Mesenchymal stem cell (in vitro differentiated cells and primary cell): ENCODE measurements around the gene EEA1.
"Not testable (repeated sequence)": the region's sequence is repeated elsewhere in the genome, so short reads cannot be mapped to it uniquely, and the experiment has no call there.

Experiments used
- DNase-seq: peaks from one replicate; pipeline ENCODE4 v3.0.0-alpha.2; 2013
- H2AFZ ChIP-seq: one replicate; pipeline ENCODE4 v1.6.1; 2013; ENCODE audit warnings: low read depth, mild to moderate bottlenecking, control low read depth, inconsistent platforms, low read length, moderate library complexity
- H2AK5ac ChIP-seq: 2 replicates; pipeline ENCODE4 v1.6.1; 2013; ENCODE audit warnings: low read length, moderate library complexity, mild to moderate bottlenecking, inconsistent platforms; ENCODE audit not compliant: severe bottlenecking
- H2BK120ac ChIP-seq: one replicate; pipeline ENCODE4 v1.6.1; 2013; ENCODE audit warnings: low read depth, mild to moderate bottlenecking, inconsistent platforms, low read length, moderate library complexity
- H2BK12ac ChIP-seq, 2 experiments: one replicate each; pipeline ENCODE4 v1.6.1; 2013; ENCODE audit warnings: inconsistent platforms in 2 of 2, low read length in 2 of 2, mild to moderate bottlenecking in 2 of 2, moderate library complexity in 2 of 2, control low read depth in 1 of 2
- H2BK15ac ChIP-seq: one replicate; pipeline ENCODE4 v1.6.1; 2013; ENCODE audit warnings: mild to moderate bottlenecking, low read depth, inconsistent platforms; ENCODE audit not compliant: poor library complexity, severe bottlenecking
- H2BK5ac ChIP-seq: 2 replicates; pipeline ENCODE4 v1.6.1; 2013; ENCODE audit warnings: low read depth, mild to moderate bottlenecking, low read length, control low read depth, inconsistent platforms; ENCODE audit not compliant: poor library complexity, severe bottlenecking
- H3K14ac ChIP-seq, 2 experiments: one replicate each; pipeline ENCODE4 v1.6.1; 2013; ENCODE audit warnings: inconsistent platforms in 2 of 2, low read length in 2 of 2, control low read depth in 1 of 2, mild to moderate bottlenecking in 1 of 2, moderate library complexity in 1 of 2
- H3K18ac ChIP-seq, 2 experiments: one replicate each; pipeline ENCODE4 v1.6.1; 2013; ENCODE audit warnings: inconsistent platforms in 2 of 2, low read length in 2 of 2, control low read depth in 1 of 2, low read depth in 1 of 2, mild to moderate bottlenecking in 1 of 2
- H3K23ac ChIP-seq, 2 experiments: one replicate each; pipeline ENCODE4 v1.6.1; 2013; ENCODE audit warnings: inconsistent platforms in 2 of 2, low read length in 2 of 2, mild to moderate bottlenecking in 2 of 2, moderate library complexity in 2 of 2, control low read depth in 1 of 2
- H3K27ac ChIP-seq: 2 replicates; pipeline ENCODE4 v1.5.1; 2013; ENCODE audit warnings: mild to moderate bottlenecking, moderate library complexity, low read length, control low read depth, inconsistent platforms; ENCODE audit not compliant: poor library complexity, severe bottlenecking
- H3K27me3 ChIP-seq, 2 experiments: 2 replicates each; pipeline versions ENCODE4 v1.6.1 to v1.7.0; 2013; ENCODE audit warnings: low read length in 2 of 2, mild to moderate bottlenecking in 2 of 2, moderate library complexity in 2 of 2, control low read depth in 1 of 2, inconsistent platforms in 1 of 2; ENCODE audit not compliant: control insufficient read depth in 1 of 2, insufficient read depth in 1 of 2
- H3K36me3 ChIP-seq, 2 experiments: 2 replicates each; pipeline versions ENCODE4 v1.6.1 to v1.7.0; 2013; ENCODE audit warnings: low read length in 2 of 2, control low read depth in 1 of 2, inconsistent platforms in 1 of 2, low read depth in 1 of 2, mild to moderate bottlenecking in 1 of 2; ENCODE audit not compliant: insufficient read depth in 2 of 2, control insufficient read depth in 1 of 2
- H3K4ac ChIP-seq, 2 experiments: one replicate each; pipeline ENCODE4 v1.6.1; 2013; ENCODE audit warnings: inconsistent platforms in 2 of 2, low read length in 2 of 2, mild to moderate bottlenecking in 2 of 2, moderate library complexity in 2 of 2, control low read depth in 1 of 2, low read depth in 1 of 2
- H3K4me1 ChIP-seq: 2 replicates; pipeline ENCODE4 v1.6.1; 2013; ENCODE audit warnings: low read depth, low read length, control low read depth; ENCODE audit not compliant: control insufficient read depth, insufficient read depth
- H3K4me2 ChIP-seq: 2 replicates; pipeline ENCODE4 v1.6.1; 2013; ENCODE audit warnings: low read length, mild to moderate bottlenecking, inconsistent platforms; ENCODE audit not compliant: poor library complexity, severe bottlenecking
- H3K4me3 ChIP-seq, 2 experiments: 2 replicates each; pipeline versions ENCODE4 v1.5.1 to v1.7.0; 2013; ENCODE audit warnings: low read length in 2 of 2, mild to moderate bottlenecking in 2 of 2, control low read depth in 1 of 2, low read depth in 1 of 2; ENCODE audit not compliant: insufficient read depth in 1 of 2
- H3K79me1 ChIP-seq: replicated peaks from 2 replicates; pipeline ENCODE4 v1.6.1; 2013; ENCODE audit warnings: mild to moderate bottlenecking, control low read depth, low read length, inconsistent platforms; ENCODE audit not compliant: poor library complexity, severe bottlenecking
- H3K9ac ChIP-seq: 2 replicates; pipeline ENCODE4 v1.7.0; 2013; ENCODE audit warnings: mild to moderate bottlenecking, low read length, moderate library complexity
- H3K9me3 ChIP-seq: 2 replicates; pipeline ENCODE4 v1.7.0; 2013; ENCODE audit warnings: mild to moderate bottlenecking, low read length; ENCODE audit not compliant: control insufficient read depth
- H4K8ac ChIP-seq: one replicate; pipeline ENCODE4 v1.6.1; 2013; ENCODE audit warnings: inconsistent platforms, mild to moderate bottlenecking, low read length, moderate library complexity
- H4K91ac ChIP-seq: one replicate; pipeline ENCODE4 v1.6.1; 2013; ENCODE audit warnings: mild to moderate bottlenecking, low read length, inconsistent platforms
- WGBS: methylation state at CpG from one replicate; pipeline ENCODE4 v1.1.7; 2013; ENCODE audit warnings: mixed read lengths; 5-methylcytosine and 5-hydroxymethylcytosine counted together

Gene EEA1

GRCh38 chr12:92794814-92795213 lies 134.3 kb downstream of the EEA1 start:
- DNase-seq = no peak
- H3K36me3 ChIP-seq = peaks cover 0 to 51% of the 10 kb centered on the region in 2 experiments
- no peak overlapping the region for H2AFZ ChIP-seq
- H3K18ac ChIP-seq = no peak overlapping the region
- no peak overlapping the region for H2BK120ac ChIP-seq
- H3K4ac ChIP-seq = no peak overlapping the region
- H2BK15ac ChIP-seq = no peak overlapping the region
- H3K4me1 ChIP-seq = no peaks in the 10 kb centered on the region
- no peak overlapping the region for H3K9ac ChIP-seq
- H3K9me3 ChIP-seq = peaks cover 3% of the 10 kb centered on the region
- H2BK5ac ChIP-seq = no peak overlapping the region
- H3K4me3 ChIP-seq = no peak overlapping the region
- H3K4me2 ChIP-seq = no peak overlapping the region
- H3K27ac ChIP-seq = no peak overlapping the region
- no peak overlapping the region for H4K8ac ChIP-seq
- no peak overlapping the region for H4K91ac ChIP-seq
- H3K14ac ChIP-seq = no peak overlapping the region
- H3K27me3 ChIP-seq = no peaks in the 10 kb centered on the region
- no peaks in the 10 kb centered on the region for H3K79me1 ChIP-seq
- no peak overlapping the region for H3K23ac ChIP-seq
- H2BK12ac ChIP-seq = no peak overlapping the region
- no peak overlapping the region for H2AK5ac ChIP-seq

- H3K27ac ChIP-seq, H2AFZ ChIP-seq, H3K14ac ChIP-seq, H3K9me3 ChIP-seq, H3K79me1 ChIP-seq, DNase-seq, H3K4me3 ChIP-seq, H2BK15ac ChIP-seq, H3K4me1 ChIP-seq, H3K18ac ChIP-seq, H2BK120ac ChIP-seq, H3K4me2 ChIP-seq, H3K4ac ChIP-seq, H4K91ac ChIP-seq, H3K27me3 ChIP-seq, H3K9ac ChIP-seq, H2BK5ac ChIP-seq, H2BK12ac ChIP-seq, H4K8ac ChIP-seq, H3K23ac ChIP-seq, H2AK5ac ChIP-seq: not testable (repeated sequence)
- 93% methylated on average over 2 of the region's 5 CpGs for WGBS
- peaks cover 0 to 50% of the 10 kb centered on the region in 2 experiments for H3K36me3 ChIP-seq
Measured at GRCh38 chr12:92794356-92794755, 134.7 kb downstream of the EEA1 start.

GRCh38 chr12:92786045-92786444 lies 143.1 kb downstream of the EEA1 start:
- Histone ChIP-seq H2AFZ (no peak overlapping the region), H3K4ac (no peak overlapping the region), H2BK5ac (no peak overlapping the region), H2BK120ac (no peak overlapping the region), H3K27ac (no peak overlapping the region), H3K36me3 (peaks cover 0 to 59% of the 10 kb centered on the region in 2 experiments), H3K4me1 (no peaks in the 10 kb centered on the region), H3K4me2 (no peak overlapping the region), H3K4me3 (no peak overlapping the region), H4K8ac (no peak overlapping the region), H2AK5ac (no peak overlapping the region), H3K79me1 (peaks cover 2% of the 10 kb centered on the region), H3K14ac (no peak overlapping the region), H3K9me3 (no peaks in the 10 kb centered on the region), H3K18ac (no peak overlapping the region), H2BK12ac (no peak overlapping the region), H3K9ac (peak overlapping the region; percentile 20), H2BK15ac (no peak overlapping the region), H4K91ac (no peak overlapping the region), H3K27me3 (no peaks in the 10 kb centered on the region), H3K23ac (no peak overlapping the region)
- DNase-seq = peak; percentile 37
- 95% methylated on average over 1 of the region's 1 CpG for WGBS

- H3K23ac ChIP-seq = no peak overlapping the region
- no peak overlapping the region for H2BK15ac ChIP-seq
- H3K4ac ChIP-seq = no peak overlapping the region
- H2AFZ ChIP-seq = no peak overlapping the region
- H3K79me1 ChIP-seq = peaks cover 2% of the 10 kb centered on the region
- H2BK12ac ChIP-seq = no peak overlapping the region
- DNase-seq = peak; percentile 11
- no CpG with 5 or more reads among the region's 1 CpG for WGBS
- H3K27ac ChIP-seq = no peak overlapping the region
- H2AK5ac ChIP-seq = no peak overlapping the region
- H3K9ac ChIP-seq = peak overlapping the region; percentile 78
- no peaks in the 10 kb centered on the region for H3K27me3 ChIP-seq
- no peak overlapping the region for H3K4me2 ChIP-seq
- H4K8ac ChIP-seq = no peak overlapping the region
- H3K14ac ChIP-seq = no peak overlapping the region
- H3K36me3 ChIP-seq = peaks cover 0 to 64% of the 10 kb centered on the region in 2 experiments
- no peak overlapping the region for H4K91ac ChIP-seq
- H3K4me3 ChIP-seq = no peak overlapping the region
- no peak overlapping the region for H3K18ac ChIP-seq
- H2BK5ac ChIP-seq = no peak overlapping the region
- H2BK120ac ChIP-seq = no peak overlapping the region
- H3K9me3 ChIP-seq = no peaks in the 10 kb centered on the region
- no peaks in the 10 kb centered on the region for H3K4me1 ChIP-seq
Measured at GRCh38 chr12:92785563-92785950, 143.5 kb downstream of the EEA1 start.
